K562 (cell line): Measurements from ENCODE around the gene PGAM2. TPM values are rescaled to one million over a fixed set of nuclear protein-coding genes. Genes with fewer than 3 reads are reported as not detected.
A peak's percentile ranks its signal among the peaks of the same experiment; 100 is the strongest.

Experiments used
- ARID1B ChIP-seq: fragments of 450-650 bp; IDR thresholded peaks from 2 replicates; pipeline ENCODE4 v1.6.1; 2016; ENCODE audit warnings: antibody characterized with exemption, mild to moderate bottlenecking, inconsistent platforms
- BRD4 ChIP-seq: fragments of 200-600 bp; sonication (generic); IDR thresholded peaks from 2 replicates; pipeline ENCODE4 v1.6.1; 2017; ENCODE audit warnings: inconsistent platforms
- CBFA2T3 ChIP-seq: fragments of 450-650 bp; IDR thresholded peaks from 2 replicates; pipeline ENCODE4 v1.6.1; 2017
- GTF2E2 ChIP-seq: fragments of 200-800 bp; sonication (Bioruptor generic); IDR thresholded peaks from 2 replicates; pipeline ENCODE4 v1.6.1; 2016; ENCODE audit warnings: missing genetic modification characterization, missing compliant biosample characterization
- HNRNPL ChIP-seq: fragments of 200-400 bp; formaldehyde crosslinking; IDR thresholded peaks from 2 replicates; pipeline ENCODE4 v1.6.1; 2017; ENCODE audit warnings: low read depth, mild to moderate bottlenecking, low read length
- HNRNPUL1 ChIP-seq: fragments of 200-400 bp; formaldehyde crosslinking; IDR thresholded peaks from 2 replicates; pipeline ENCODE4 v1.6.1; 2017; ENCODE audit warnings: low read length
- NFATC3 ChIP-seq: fragments of 450-650 bp; IDR thresholded peaks from 2 replicates; pipeline ENCODE4 v1.6.1; 2017; ENCODE audit warnings: mild to moderate bottlenecking
- POLR2A ChIP-seq: fragments of 450-650 bp; conservative IDR thresholded peaks from 2 replicates; pipeline ENCODE4 v1.6.1; 2016
- POLR2AphosphoS5 ChIP-seq: IDR thresholded peaks from 2 replicates; pipeline ENCODE4 v1.6.1; 2011; ENCODE audit warnings: mild to moderate bottlenecking, low read depth, low read length, moderate library complexity; ENCODE audit not compliant: control insufficient read depth, insufficient read depth
- RCOR1 ChIP-seq, 2 experiments: IDR thresholded peaks; 2 replicates each; pipeline ENCODE4 v1.6.1; 2012; ENCODE audit warnings: low read depth in 2 of 2, low read length in 2 of 2, borderline replicate concordance in 1 of 2, improper control_type of control experiment in 1 of 2
- SP1 ChIP-seq: sonication (generic); formaldehyde crosslinking; IDR thresholded peaks from 2 replicates; pipeline ENCODE4 v1.8.1; 2022; ENCODE audit warnings: mild to moderate bottlenecking, missing genetic modification reagents
- TEAD4 ChIP-seq, 2 experiments: sonication (generic) in 1 of 2; formaldehyde crosslinking in 1 of 2; IDR thresholded peaks; 2 replicates each; pipeline versions ENCODE4 v1.6.1 to v1.8.0; 2012 to 2022; ENCODE audit warnings: borderline replicate concordance in 1 of 2, inconsistent platforms in 1 of 2, low read length in 1 of 2, mild to moderate bottlenecking in 1 of 2, missing genetic modification reagents in 1 of 2
- TFAP4 ChIP-seq: sonication (generic); formaldehyde crosslinking; IDR thresholded peaks from 2 replicates; pipeline ENCODE4 v1.8.0; 2022; ENCODE audit warnings: missing genetic modification reagents, mild to moderate bottlenecking, moderate library complexity, borderline replicate concordance
- ZBTB11 ChIP-seq, 3 experiments: fragments of 200-800 bp in 1 of 3; fragments of 250-450 bp in 1 of 3; fragments of 450-650 bp in 1 of 3; sonication (Bioruptor Pico) in 1 of 3; sonication (Bioruptor generic) in 1 of 3; formaldehyde crosslinking in 1 of 3; IDR thresholded peaks; 2 replicates each; pipeline versions ENCODE4 v1.6.1 to v1.8.0; 2016 to 2022; ENCODE audit warnings: mild to moderate bottlenecking in 2 of 3, missing genetic modification characterization in 2 of 3, missing compliant biosample characterization in 1 of 3, moderate library complexity in 1 of 3
- polyA plus RNA-seq, 8 experiments: library from polyadenylated mRNA; depleted of rRNA in 4 of 8; stranded (reverse) in 5 of 8; unstranded in 3 of 8; fragments of >200 nt; fragmentation: Nextera tagmentation in 2 of 8; fragmentation: Illumina TruSeq in 1 of 8; extraction: Ambion mirVana in 2 of 8; extraction: Trizol in 1 of 8; gene quantifications; 2 replicates each; pipeline versions ENCODE4 v1.2.1 to v1.2.3, GENCODE V29; 2011 to 2014; ENCODE audit warnings: inconsistent platforms in 1 of 8, missing spikeins in 1 of 8
- total RNA-seq, 7 experiments: library from RNA; depleted of rRNA in 6 of 7; stranded (reverse); fragments of >200 nt in 6 of 7; fragmentation: Illumina TruSeq in 2 of 7; extraction: Trizol in 2 of 7; gene quantifications; 2 replicates each; pipeline versions ENCODE4 v1.2.1 to v1.2.3, GENCODE V29; 2011 to 2021; ENCODE audit warnings: low replicate concordance in 1 of 7
- TF ChIP-seq, protein P1 (sequence below): fragments of 450-650 bp; IDR thresholded peaks from 2 replicates; pipeline ENCODE4 v1.6.1; 2016; ENCODE audit warnings: missing biosample characterization, missing genetic modification characterization
- TF ChIP-seq, protein P2 (sequence below), 2 experiments: IDR thresholded peaks; 2 replicates each; pipeline ENCODE4 v1.6.1; 2012; ENCODE audit warnings: improper control_type of control experiment in 2 of 2, low read depth in 2 of 2, low read length in 2 of 2, borderline replicate concordance in 1 of 2
- TF ChIP-seq, protein P3 (sequence below): fragments of 250-450 bp; sonication (Bioruptor Pico); IDR thresholded peaks from 2 replicates; pipeline ENCODE4 v1.8.0; 2021; ENCODE audit warnings: moderate library complexity, mild to moderate bottlenecking, inconsistent platforms
- TF ChIP-seq, protein P4 (sequence below): fragments of 250-450 bp; sonication (Bioruptor Pico); IDR thresholded peaks from 2 replicates; pipeline ENCODE4 v1.9.0; 2021; ENCODE audit warnings: mild to moderate bottlenecking

Gene PGAM2
- total and polyA plus RNA-seq, 9 of the 15 experiments (the other 6 are each of a cell fraction or from before 2014, with no cell fraction given) = not detected

DNA sequence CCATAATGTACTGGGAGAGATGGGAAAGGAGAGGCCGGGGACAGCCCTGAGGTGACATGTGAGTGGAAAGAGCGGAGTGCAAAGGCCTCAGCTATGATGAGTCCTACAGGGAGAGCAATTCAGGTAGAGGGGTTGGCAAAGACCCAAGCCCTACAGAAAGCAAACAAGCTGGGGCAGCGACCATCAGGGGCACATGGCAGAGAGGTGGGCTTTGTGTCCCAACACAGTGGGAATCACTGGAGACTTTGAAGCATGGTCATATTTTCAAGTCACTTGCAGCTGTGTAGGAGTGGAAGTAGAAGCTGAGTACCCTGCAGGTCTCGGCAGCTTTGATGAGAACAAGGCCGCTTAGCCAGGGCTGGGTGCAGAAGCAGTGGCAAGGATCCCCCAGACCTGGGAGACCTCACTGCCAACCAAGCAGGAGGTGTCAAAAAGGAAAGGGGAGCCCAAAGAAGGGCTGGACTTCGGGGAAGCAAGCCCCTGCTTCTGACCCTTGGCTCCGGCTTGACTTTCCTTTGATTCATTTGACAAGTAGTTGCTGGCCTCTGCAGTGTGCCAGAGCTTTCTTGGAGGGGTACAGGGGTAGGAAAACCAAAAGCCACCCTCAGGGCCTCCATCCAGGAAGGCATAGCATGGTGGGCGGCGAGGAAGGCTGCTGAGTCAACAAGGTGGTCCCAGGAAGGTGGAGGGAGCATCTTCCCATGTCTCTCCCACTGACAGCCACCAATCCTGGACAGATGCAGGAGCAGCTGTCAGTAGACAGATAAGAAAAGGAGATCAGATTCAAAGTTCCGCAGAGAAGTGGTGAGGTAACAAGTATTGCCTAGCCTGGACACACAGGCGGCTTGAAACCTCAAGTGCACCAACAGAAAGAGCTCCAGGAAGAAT lies 1.9 kb upstream of the PGAM2 start (continued):
- TF ChIP-seq ZBTB11 (CRISPR knock-in tag; IDR thresholded peaks at IDR 0.05) (no peak), POLR2AphosphoS5 (0 out of 2 replicates have a peak, but pooled peaks have one; percentile 8), ARID1B (peak; percentile 42; the same call in 1 of the 2 replicates), CBFA2T3 (peak; percentile 64), NFATC3 (no peak), SP1 (CRISPR knock-in tag) (no peak), POLR2A (peak; percentile 39), BRD4 (no peak), GTF2E2 (tag) (no peak), HNRNPUL1 (no peak), TFAP4 (peak; percentile 69), RCOR1 (IDR thresholded peaks at IDR 0.05; ENCODE audit: borderline replicate concordance in 1 of 2, low read depth in 2 of 2, low read length in 2 of 2) (peak in 1 of 2 experiments; percentile 64; a peak in 1 of 4 replicates), HNRNPL (no peak), TEAD4 (IDR thresholded peaks at IDR 0.05; ENCODE audit: low read length) (peak; percentile 49; the same call in 1 of the 2 replicates), TEAD4 (CRISPR knock-in tag; IDR thresholded peaks at IDR 0.05; ENCODE audit: borderline replicate concordance) (no peak)
- TF ChIP-seq, protein P1, sequence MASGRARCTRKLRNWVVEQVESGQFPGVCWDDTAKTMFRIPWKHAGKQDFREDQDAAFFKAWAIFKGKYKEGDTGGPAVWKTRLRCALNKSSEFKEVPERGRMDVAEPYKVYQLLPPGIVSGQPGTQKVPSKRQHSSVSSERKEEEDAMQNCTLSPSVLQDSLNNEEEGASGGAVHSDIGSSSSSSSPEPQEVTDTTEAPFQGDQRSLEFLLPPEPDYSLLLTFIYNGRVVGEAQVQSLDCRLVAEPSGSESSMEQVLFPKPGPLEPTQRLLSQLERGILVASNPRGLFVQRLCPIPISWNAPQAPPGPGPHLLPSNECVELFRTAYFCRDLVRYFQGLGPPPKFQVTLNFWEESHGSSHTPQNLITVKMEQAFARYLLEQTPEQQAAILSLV = no peak
- TF ChIP-seq, protein P2, sequence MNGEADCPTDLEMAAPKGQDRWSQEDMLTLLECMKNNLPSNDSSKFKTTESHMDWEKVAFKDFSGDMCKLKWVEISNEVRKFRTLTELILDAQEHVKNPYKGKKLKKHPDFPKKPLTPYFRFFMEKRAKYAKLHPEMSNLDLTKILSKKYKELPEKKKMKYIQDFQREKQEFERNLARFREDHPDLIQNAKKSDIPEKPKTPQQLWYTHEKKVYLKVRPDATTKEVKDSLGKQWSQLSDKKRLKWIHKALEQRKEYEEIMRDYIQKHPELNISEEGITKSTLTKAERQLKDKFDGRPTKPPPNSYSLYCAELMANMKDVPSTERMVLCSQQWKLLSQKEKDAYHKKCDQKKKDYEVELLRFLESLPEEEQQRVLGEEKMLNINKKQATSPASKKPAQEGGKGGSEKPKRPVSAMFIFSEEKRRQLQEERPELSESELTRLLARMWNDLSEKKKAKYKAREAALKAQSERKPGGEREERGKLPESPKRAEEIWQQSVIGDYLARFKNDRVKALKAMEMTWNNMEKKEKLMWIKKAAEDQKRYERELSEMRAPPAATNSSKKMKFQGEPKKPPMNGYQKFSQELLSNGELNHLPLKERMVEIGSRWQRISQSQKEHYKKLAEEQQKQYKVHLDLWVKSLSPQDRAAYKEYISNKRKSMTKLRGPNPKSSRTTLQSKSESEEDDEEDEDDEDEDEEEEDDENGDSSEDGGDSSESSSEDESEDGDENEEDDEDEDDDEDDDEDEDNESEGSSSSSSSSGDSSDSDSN (IDR thresholded peaks at IDR 0.05; ENCODE audit: borderline replicate concordance in 1 of 2, low read depth in 2 of 2, low read length in 2 of 2) = no peak
- TF ChIP-seq, protein P3, sequence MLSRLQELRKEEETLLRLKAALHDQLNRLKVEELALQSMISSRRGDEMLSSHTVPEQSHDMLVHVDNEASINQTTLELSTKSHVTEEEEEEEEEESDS (CRISPR knock-in tag) = no peak
- TF ChIP-seq, protein P4, sequence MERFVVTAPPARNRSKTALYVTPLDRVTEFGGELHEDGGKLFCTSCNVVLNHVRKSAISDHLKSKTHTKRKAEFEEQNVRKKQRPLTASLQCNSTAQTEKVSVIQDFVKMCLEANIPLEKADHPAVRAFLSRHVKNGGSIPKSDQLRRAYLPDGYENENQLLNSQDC (CRISPR knock-in tag) = no peak
